Measurements from ENCODE around the gene FILIP1L.

The FILIP1L gene

DNA sequence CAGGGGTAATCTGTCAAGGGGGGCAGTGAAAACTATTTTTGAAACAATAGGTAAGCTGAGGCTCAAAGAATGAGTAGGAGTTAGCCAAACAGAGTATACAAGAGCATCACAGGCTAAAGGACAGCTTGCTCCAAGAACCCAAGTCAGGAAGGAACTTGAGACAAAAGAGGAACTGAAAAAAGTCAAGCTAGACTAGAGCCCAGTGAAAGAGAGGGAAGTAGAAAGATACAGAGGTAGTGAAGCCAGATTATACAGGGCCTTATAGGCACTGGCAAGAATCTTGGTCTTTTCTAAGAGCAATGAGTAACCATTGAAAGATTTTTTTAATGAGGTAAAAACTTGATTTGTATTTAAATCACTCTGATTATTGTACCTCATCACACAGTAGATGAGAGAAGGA, 69.9 kb downstream of the FILIP1L start:
- H3K9me3 Mint-ChIP-seq: no peaks in the 10 kb centered on the region
- H3K27me3 Mint-ChIP-seq (ENCODE audit: low read depth): no peaks in the 10 kb centered on the region
- no peak overlapping the region for H3K27ac Mint-ChIP-seq
- H3K4me1 Mint-ChIP-seq (ENCODE audit: low read depth): peaks cover 9% of the 10 kb centered on the region
- no peak overlapping the region for H3K4me3 Mint-ChIP-seq
- no peaks in the 10 kb centered on the region for H3K36me3 Mint-ChIP-seq (ENCODE audit: low read depth)
- no peak for DNase-seq (ENCODE audit: low spot score)

- Mint-ChIP-seq H3K27ac (no peak overlapping the region), H3K36me3 (ENCODE audit: low read depth) (no peaks in the 10 kb centered on the region), H3K9me3 (no peaks in the 10 kb centered on the region), H3K4me1 (ENCODE audit: low read depth) (peaks cover 9% of the 10 kb centered on the region), H3K27me3 (ENCODE audit: low read depth) (no peaks in the 10 kb centered on the region), H3K4me3 (no peak overlapping the region)
- no peak for DNase-seq (ENCODE audit: low spot score)
Observed at GRCh38 chr3:100043271-100043670, 71.0 kb downstream of the FILIP1L start.

- Mint-ChIP-seq H3K4me3 (no peak overlapping the region), H3K4me1 (ENCODE audit: low read depth) (peaks cover 4% of the 10 kb centered on the region), H3K36me3 (ENCODE audit: low read depth) (no peaks in the 10 kb centered on the region), H3K27ac (no peak overlapping the region), H3K27me3 (ENCODE audit: low read depth) (no peaks in the 10 kb centered on the region), H3K9me3 (no peaks in the 10 kb centered on the region)
- no peak for DNase-seq (ENCODE audit: low spot score)
Observed at GRCh38 chr3:100042166-100042981, 71.9 kb downstream of the FILIP1L start.

DNA sequence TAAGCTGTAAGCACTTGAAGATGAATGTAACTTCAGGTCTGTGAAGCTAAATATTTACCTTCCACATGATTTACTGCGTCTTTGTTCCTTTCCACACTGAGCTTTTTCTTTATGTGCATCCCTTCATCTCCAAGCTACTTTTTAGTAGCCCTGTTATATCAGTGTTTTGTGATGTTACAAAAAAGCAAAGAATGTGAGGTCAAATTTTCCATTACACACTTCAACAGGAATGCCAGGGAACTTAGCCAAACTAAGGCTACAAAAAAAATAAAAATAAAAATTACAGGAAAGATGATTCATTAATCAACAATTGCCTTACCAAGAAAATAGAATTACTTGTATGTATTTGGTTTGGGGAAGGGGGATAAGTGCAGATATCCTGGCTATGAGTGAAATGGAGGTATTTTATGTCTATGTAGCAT, 73.0 kb downstream of the FILIP1L start:
- DNase-seq (ENCODE audit: low spot score): no peak
- Mint-ChIP-seq H3K27ac (no peak overlapping the region), H3K27me3 (ENCODE audit: low read depth) (no peaks in the 10 kb centered on the region), H3K4me3 (no peak overlapping the region), H3K4me1 (ENCODE audit: low read depth) (no peaks in the 10 kb centered on the region), H3K9me3 (no peaks in the 10 kb centered on the region), H3K36me3 (ENCODE audit: low read depth) (no peaks in the 10 kb centered on the region)

DNA sequence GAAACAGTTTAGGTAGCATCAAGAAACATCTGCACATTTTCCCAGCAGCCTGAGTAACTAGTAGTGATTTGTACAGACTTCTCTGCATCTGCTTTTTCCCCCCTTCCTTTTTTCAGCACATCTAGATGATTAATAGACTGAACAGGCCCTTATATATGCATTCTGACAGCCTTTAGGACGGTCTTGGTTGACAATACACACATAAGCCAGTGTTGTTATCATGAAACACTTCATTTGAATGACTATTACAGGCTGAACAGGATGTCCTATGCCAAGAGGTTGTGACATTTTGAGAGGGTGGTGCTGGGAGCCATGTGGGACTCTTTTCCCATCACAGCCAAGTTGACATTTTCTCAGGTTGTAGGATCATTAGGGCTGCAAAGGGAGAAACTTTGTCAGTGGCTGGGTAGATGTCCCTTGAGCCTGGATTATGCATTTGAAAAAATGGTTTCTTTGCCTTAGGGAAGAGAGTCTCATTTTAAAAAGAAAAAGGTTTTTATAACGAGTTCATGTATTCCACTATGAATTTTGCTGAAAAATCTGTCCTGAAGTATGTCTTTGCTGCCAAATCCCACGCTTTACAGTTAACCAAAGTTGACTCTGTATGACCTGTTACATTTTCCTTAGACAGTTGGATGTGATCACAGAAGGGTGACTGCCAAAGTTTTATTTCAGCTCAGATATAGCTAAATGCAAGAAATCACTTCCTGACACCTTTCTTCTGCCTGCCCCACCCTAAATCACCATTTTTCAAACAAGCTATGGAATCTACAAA, 73.7 kb downstream of the FILIP1L start:
- Mint-ChIP-seq H3K36me3 (ENCODE audit: low read depth) (no peaks in the 10 kb centered on the region), H3K4me1 (ENCODE audit: low read depth) (no peaks in the 10 kb centered on the region), H3K9me3 (no peaks in the 10 kb centered on the region), H3K4me3 (no peak overlapping the region), H3K27me3 (ENCODE audit: low read depth) (no peaks in the 10 kb centered on the region), H3K27ac (no peak overlapping the region)
- no peak for DNase-seq (ENCODE audit: low spot score)

DNA sequence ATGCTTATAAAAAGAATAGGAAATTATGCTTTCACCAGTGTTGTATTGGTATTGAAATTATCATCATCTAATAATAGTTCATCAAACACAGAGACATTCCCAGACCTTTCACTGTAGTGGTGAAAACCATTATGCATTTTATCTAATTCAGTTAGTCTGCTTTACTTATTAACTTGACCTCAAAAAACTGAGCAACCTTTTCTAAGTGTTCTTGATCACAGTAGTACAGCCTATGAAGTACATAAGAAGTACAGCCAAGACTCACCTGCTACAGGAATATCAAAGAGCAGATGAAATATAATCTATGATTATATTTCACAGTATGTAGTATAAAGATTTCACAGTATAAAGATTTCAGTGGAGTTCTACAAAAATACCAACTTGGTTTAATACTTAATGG, 75.2 kb downstream of the FILIP1L start:
- Mint-ChIP-seq H3K36me3 (ENCODE audit: low read depth) (no peaks in the 10 kb centered on the region), H3K4me3 (no peak overlapping the region), H3K4me1 (ENCODE audit: low read depth) (no peaks in the 10 kb centered on the region), H3K27ac (no peak overlapping the region), H3K27me3 (ENCODE audit: low read depth) (no peaks in the 10 kb centered on the region), H3K9me3 (no peaks in the 10 kb centered on the region)
- DNase-seq (ENCODE audit: low spot score): no peak

GRCh38 chr3:100033903-100034471, 80.3 kb downstream of the FILIP1L start:
- Mint-ChIP-seq H3K4me3 (no peak overlapping the region), H3K36me3 (ENCODE audit: low read depth) (peaks cover 2% of the 10 kb centered on the region), H3K27ac (no peak overlapping the region), H3K4me1 (ENCODE audit: low read depth) (peaks cover 17% of the 10 kb centered on the region), H3K9me3 (no peaks in the 10 kb centered on the region), H3K27me3 (ENCODE audit: low read depth) (no peaks in the 10 kb centered on the region)
- no peak for DNase-seq (ENCODE audit: low spot score)

- Mint-ChIP-seq H3K27me3 (ENCODE audit: low read depth) (no peaks in the 10 kb centered on the region), H3K27ac (no peak overlapping the region), H3K9me3 (no peaks in the 10 kb centered on the region), H3K4me3 (no peak overlapping the region), H3K36me3 (ENCODE audit: low read depth) (peaks cover 2% of the 10 kb centered on the region), H3K4me1 (ENCODE audit: low read depth) (peaks cover 17% of the 10 kb centered on the region)
- DNase-seq (ENCODE audit: low spot score): no peak
Observed at GRCh38 chr3:100033184-100033583, 81.1 kb downstream of the FILIP1L start.

DNA sequence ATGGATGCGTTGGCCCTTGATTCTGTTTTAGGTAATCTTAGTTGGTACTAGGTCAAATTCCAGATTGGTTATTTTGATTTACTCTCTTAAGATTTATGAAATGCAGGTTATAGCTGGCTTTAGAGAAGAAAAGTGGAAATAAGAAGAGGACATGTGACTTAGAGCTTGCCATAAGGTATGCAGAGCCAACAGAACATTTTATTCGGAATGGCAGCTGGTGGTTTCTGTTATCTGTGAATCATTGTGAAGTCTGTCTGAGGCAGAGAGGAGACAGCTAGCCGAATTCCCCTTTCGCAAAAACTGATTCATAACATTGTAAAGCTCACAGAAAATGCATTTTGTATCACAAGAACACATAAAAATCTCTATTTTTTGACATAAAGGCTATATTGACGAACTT, 82.1 kb downstream of the FILIP1L start:
- H3K9me3 Mint-ChIP-seq: no peaks in the 10 kb centered on the region
- no peak overlapping the region for H3K4me3 Mint-ChIP-seq
- H3K36me3 Mint-ChIP-seq (ENCODE audit: low read depth): peaks cover 2% of the 10 kb centered on the region
- DNase-seq (ENCODE audit: low spot score): no peak
- H3K27ac Mint-ChIP-seq: no peak overlapping the region
- H3K4me1 Mint-ChIP-seq (ENCODE audit: low read depth): peaks cover 17% of the 10 kb centered on the region
- no peaks in the 10 kb centered on the region for H3K27me3 Mint-ChIP-seq (ENCODE audit: low read depth)

DNA sequence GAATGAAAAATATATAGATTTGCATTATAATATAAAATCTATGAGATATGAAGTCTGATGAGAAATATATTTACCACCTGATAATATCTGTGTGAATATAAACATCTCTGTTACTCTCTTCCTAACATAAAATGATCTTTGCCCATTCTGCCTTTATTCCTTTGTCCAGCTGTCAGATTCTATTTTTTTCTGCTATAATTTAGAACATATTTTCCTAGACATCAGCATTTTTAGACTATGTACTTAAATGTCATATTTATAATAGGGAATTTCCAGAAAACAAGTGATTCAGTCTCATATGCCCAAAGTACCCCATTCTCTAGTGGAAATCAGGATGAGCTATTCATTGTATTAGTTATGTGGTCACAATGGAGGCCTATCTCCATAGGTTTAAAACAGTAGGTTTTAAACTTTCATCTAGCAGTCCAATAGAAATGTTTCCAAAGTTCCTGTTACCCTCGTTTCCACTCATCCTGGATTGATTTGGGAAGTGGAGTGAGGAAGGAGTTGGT, 83.3 kb downstream of the FILIP1L start:
- Mint-ChIP-seq H3K27me3 (ENCODE audit: low read depth) (no peaks in the 10 kb centered on the region), H3K36me3 (ENCODE audit: low read depth) (peaks cover 2% of the 10 kb centered on the region), H3K4me1 (ENCODE audit: low read depth) (peaks cover 17% of the 10 kb centered on the region), H3K4me3 (no peak overlapping the region), H3K27ac (no peak overlapping the region), H3K9me3 (no peaks in the 10 kb centered on the region)
- no peak for DNase-seq (ENCODE audit: low spot score)

DNA sequence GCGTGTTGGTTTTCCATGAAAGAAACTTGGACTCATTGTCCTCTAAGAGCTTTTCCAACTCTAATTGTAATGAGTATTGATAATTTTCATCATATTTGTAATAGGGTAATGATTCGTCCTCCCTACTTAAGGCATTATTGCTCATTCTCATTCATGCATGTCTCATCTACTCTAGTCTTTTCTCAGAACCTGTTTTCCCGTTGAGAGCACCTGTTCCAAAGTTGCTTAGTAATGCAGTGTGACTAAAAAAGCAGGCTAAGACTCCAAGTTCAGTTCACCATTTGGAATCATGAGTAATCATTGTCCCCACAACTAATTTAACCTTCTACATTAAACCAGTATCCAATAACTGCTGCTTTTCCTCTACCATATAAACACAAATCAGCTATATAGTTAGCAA, 84.0 kb downstream of the FILIP1L start:
- Mint-ChIP-seq H3K9me3 (no peaks in the 10 kb centered on the region), H3K4me3 (no peak overlapping the region), H3K36me3 (ENCODE audit: low read depth) (peaks cover 2% of the 10 kb centered on the region), H3K27me3 (ENCODE audit: low read depth) (no peaks in the 10 kb centered on the region), H3K27ac (no peak overlapping the region), H3K4me1 (ENCODE audit: low read depth) (peaks cover 17% of the 10 kb centered on the region)
- DNase-seq (ENCODE audit: low spot score): no peak

DNA sequence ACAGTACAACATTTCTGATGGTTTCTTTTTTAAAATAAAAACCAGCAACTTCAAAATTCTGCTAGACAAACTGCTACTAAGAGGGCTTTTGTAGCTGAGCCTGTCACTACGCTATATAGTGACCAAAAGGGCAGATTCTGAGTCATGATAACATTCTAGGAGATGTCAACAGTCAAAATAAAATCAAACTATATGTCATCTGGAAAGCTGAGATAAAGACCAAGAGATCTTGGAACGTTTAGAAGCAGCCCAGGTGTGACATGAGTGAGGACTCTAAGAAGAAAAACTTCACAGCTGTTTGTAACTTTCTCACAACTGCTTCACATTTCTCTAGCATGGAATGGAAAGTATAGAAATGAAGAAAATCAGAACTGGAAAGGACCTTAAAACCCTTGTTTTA, 84.6 kb downstream of the FILIP1L start:
- Mint-ChIP-seq H3K4me3 (no peak overlapping the region), H3K36me3 (ENCODE audit: low read depth) (peaks cover 2% of the 10 kb centered on the region), H3K4me1 (ENCODE audit: low read depth) (peaks cover 17% of the 10 kb centered on the region), H3K9me3 (no peaks in the 10 kb centered on the region), H3K27me3 (ENCODE audit: low read depth) (no peaks in the 10 kb centered on the region), H3K27ac (no peak overlapping the region)
- no peak for DNase-seq (ENCODE audit: low spot score)

DNA sequence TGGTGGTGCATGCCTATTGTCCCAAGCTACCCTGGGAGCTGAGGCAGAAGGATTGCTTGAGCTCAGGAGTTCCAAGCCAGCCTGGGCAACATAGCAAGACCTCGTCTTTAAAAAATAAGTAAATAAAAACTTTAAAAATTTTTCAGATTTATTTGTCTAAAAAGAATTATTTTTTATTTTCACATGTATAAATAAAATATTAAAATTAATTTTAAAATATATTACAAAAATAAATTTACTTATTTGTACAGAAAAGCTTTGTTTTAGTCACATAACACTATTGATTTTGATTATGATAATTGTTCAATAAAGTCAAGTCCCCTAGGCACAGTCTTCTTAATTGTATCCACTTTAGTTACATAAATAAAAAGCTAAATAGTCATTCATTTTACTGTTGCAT, 85.2 kb downstream of the FILIP1L start:
- Mint-ChIP-seq H3K9me3 (no peaks in the 10 kb centered on the region), H3K36me3 (ENCODE audit: low read depth) (peaks cover 2% of the 10 kb centered on the region), H3K4me1 (ENCODE audit: low read depth) (peaks cover 17% of the 10 kb centered on the region), H3K4me3 (no peak overlapping the region), H3K27me3 (ENCODE audit: low read depth) (no peaks in the 10 kb centered on the region), H3K27ac (no peak overlapping the region)
- DNase-seq (ENCODE audit: low spot score): no peak

- no peaks in the 10 kb centered on the region for H3K27me3 Mint-ChIP-seq (ENCODE audit: low read depth)
- H3K9me3 Mint-ChIP-seq: no peaks in the 10 kb centered on the region
- no peak overlapping the region for H3K4me3 Mint-ChIP-seq
- H3K36me3 Mint-ChIP-seq (ENCODE audit: low read depth): peaks cover 2% of the 10 kb centered on the region
- H3K4me1 Mint-ChIP-seq (ENCODE audit: low read depth): peaks cover 17% of the 10 kb centered on the region
- DNase-seq (ENCODE audit: low spot score): no peak
- H3K27ac Mint-ChIP-seq: no peak overlapping the region
Observed at GRCh38 chr3:100027321-100027720, 87.0 kb downstream of the FILIP1L start.

All from T-helper 2 cell treated with Interferon-gamma antibody and Interleukin-4, amounts not matched to agents 5 μg/mL and 100 μg/mL, for 36 hours (primary cell).